Measurements from ENCODE around the gene TUBG2.
"Not testable (repeated sequence)": the region's sequence is repeated elsewhere in the genome, so short reads cannot be mapped to it uniquely, and the experiment has no call there.

Gene TUBG2

GRCh38 chr17:42659079-42659931 is at the start of gene TUBG2:
TSS of gene TUBG2 (plus strand) at chr17:42659284. CDS start at chr17:42659504, 220 bp downstream.
- peak; percentile 67 to 72 for DNase-seq (ENCODE audit: low read depth in 2 of 2)

- not testable (repeated sequence) for DNase-seq (ENCODE audit: low read depth in 2 of 2)
Observed at GRCh38 chr17:42609814-42610801, 49.0 kb upstream of the TUBG2 start.

GRCh38 chr17:42612013-42612412 is 47.1 kb upstream of the TUBG2 start:
- no peak for DNase-seq (ENCODE audit: low read depth in 2 of 2)

- DNase-seq (ENCODE audit: low read depth in 2 of 2) = no peak
Observed at GRCh38 chr17:42613699-42614295, 45.3 kb upstream of the TUBG2 start.

- DNase-seq (ENCODE audit: low read depth in 2 of 2) = no peak
Observed at GRCh38 chr17:42617956-42618431, 41.1 kb upstream of the TUBG2 start.

GRCh38 chr17:42618442-42619150 is 40.5 kb upstream of the TUBG2 start:
- no peak for DNase-seq (ENCODE audit: low read depth in 2 of 2)

- DNase-seq (ENCODE audit: low read depth in 2 of 2) = not testable (repeated sequence)
Observed at GRCh38 chr17:42621987-42622386, 37.1 kb upstream of the TUBG2 start.

GRCh38 chr17:42623271-42623670 is 35.8 kb upstream of the TUBG2 start:
- no peak for DNase-seq (ENCODE audit: low read depth in 2 of 2)

- DNase-seq (ENCODE audit: low read depth in 2 of 2) = no peak
Observed at GRCh38 chr17:42623732-42624596, 35.1 kb upstream of the TUBG2 start.

- not testable (repeated sequence) for DNase-seq (ENCODE audit: low read depth in 2 of 2)
Observed at GRCh38 chr17:42627032-42627764, 31.9 kb upstream of the TUBG2 start.

GRCh38 chr17:42629411-42630009 is 29.6 kb upstream of the TUBG2 start:
- DNase-seq (ENCODE audit: low read depth in 2 of 2) = no peak

GRCh38 chr17:42632949-42633444 is 26.1 kb upstream of the TUBG2 start:
- DNase-seq (ENCODE audit: low read depth in 2 of 2) = no peak

GRCh38 chr17:42639525-42640113 is 19.5 kb upstream of the TUBG2 start:
- no peak for DNase-seq (ENCODE audit: low read depth in 2 of 2)

- no peak for DNase-seq (ENCODE audit: low read depth in 2 of 2)
Observed at GRCh38 chr17:42640121-42640520, 19.0 kb upstream of the TUBG2 start.

- no peak for DNase-seq (ENCODE audit: low read depth in 2 of 2)
Observed at GRCh38 chr17:42642336-42642735, 16.7 kb upstream of the TUBG2 start.

- DNase-seq (ENCODE audit: low read depth in 2 of 2) = no peak
Observed at GRCh38 chr17:42647778-42648177, 11.3 kb upstream of the TUBG2 start.

GRCh38 chr17:42651392-42651791 is 7.7 kb upstream of the TUBG2 start:
- no peak for DNase-seq (ENCODE audit: low read depth in 2 of 2)
